Activated CD4-positive, alpha-beta T cell treated with anti-CD3 and anti-CD28 coated beads for 1 hour (primary cell): ENCODE measurements around the gene ABCG2.
"Not testable (repeated sequence)": the region's sequence is repeated elsewhere in the genome, so short reads cannot be mapped to it uniquely, and the experiment has no call there.

ENCODE experiments used
- DNase-seq: peaks from one replicate; pipeline ENCODE4 v3.0.0-alpha.2; 2020

The ABCG2 gene

GRCh38 chr4:88163336-88163735 is 4.9 kb upstream of the ABCG2 start:
- no peak for DNase-seq

DNA sequence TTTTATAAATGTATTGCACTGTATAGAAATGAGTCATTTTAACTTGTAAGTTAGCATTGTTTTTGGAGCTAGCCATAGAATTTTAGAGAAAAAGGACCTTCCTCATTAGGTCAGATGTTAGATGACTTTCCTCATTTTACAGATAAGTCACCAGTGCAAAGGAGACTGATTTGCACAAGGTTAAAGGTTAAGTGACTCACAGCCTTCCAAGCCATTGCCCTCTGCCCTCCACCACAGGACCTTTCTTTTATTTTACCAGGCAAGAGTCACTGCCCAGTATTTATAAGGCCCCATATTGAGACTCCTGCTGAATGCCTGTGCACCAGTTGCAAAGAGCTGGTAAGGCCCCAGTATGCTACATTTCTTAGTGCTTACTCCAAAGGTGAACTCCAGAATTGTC is 4.2 kb upstream of the ABCG2 start:
- DNase-seq: no peak

DNA sequence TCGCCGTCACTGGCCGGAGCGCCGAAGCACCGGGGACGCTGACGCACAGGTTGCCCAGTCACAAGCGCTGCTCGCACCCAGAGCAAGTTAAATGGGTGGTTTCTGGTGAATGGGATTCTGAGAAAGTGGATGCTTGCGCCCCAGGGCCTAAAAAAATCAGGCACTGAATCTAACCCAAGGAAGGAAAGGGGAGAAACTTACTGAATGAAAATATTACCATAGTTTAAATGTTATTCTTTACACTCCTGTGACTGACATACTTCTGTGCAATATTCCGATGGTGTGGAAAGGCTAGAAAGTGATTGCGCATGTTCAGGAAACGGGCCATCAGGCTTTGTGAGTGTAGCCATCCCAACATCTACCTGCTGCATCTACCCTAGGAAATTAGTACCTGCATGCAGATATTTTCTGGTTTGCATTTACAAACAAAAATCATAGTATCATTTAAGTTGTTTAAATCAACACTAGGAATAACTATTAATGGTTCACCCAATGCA is 838 bp upstream of the ABCG2 start:
- no peak for DNase-seq

DNA sequence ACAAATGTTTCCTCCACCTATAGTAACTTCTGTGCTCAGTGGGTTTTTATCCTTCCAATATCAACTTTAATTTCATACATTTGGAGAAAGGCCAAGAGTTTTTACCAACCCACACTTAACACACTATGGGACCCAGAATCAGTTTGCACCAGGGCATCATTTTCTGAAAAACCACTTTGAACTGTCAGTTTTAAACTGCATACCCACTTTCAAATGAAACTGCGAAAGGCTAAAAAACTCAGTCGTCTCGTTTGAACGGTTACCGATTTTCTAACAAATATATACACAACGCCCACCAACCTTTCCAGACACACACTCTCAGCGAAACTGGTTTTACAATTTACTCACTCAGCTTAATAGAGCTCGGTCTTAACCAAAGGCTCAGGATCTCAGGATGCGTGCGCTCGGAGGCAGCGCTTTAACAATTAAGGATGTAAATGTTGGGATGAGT is 376 bp downstream of the ABCG2 start:
- DNase-seq: no peak

DNA sequence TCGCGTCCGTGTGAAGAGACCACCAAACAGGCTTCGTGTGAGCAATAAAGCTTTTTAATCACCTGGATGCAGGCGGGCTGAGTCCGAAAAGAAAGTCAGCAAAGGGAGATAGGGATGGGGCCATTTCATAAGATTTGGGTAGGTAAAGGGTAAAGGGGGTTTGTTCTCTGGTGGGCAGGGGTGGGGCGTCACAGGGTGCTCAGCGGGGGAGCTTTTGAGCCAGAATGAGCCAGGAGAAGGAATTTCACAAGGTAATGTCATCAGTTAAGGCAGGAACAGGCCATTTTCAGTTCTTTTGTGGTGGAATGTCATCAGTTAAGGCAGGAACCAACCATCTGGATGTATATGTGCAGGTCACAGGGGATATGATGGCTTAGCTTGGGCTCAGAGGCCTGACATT is 6.1 kb downstream of the ABCG2 start:
- DNase-seq: not testable (repeated sequence)

DNA sequence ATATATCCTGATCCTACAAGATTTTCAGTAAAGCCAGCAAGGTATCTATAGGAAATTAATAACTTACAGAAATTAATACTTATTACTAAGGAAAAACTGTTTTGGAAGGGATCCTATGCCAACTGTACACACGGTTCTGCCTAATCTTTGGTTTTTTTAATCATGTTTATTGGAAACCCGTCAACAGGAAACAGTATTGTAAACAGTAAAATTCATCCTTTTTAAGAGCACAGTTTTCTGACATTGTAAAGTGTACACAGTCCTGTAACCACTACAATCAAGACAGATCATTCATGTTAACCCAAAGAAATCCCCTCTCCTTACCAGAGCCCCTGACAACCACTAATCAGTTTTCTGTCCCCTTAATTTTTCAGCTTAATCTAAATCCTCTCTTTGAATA is 9.9 kb downstream of the ABCG2 start:
- no peak for DNase-seq

GRCh38 chr4:88147799-88148217 is 10.6 kb downstream of the ABCG2 start:
- DNase-seq: no peak

- no peak for DNase-seq
These were observed 11.5 kb downstream of the ABCG2 start for GRCh38 chr4:88146891-88147290.

GRCh38 chr4:88144866-88145300 is 13.6 kb downstream of the ABCG2 start:
- no peak for DNase-seq

DNA sequence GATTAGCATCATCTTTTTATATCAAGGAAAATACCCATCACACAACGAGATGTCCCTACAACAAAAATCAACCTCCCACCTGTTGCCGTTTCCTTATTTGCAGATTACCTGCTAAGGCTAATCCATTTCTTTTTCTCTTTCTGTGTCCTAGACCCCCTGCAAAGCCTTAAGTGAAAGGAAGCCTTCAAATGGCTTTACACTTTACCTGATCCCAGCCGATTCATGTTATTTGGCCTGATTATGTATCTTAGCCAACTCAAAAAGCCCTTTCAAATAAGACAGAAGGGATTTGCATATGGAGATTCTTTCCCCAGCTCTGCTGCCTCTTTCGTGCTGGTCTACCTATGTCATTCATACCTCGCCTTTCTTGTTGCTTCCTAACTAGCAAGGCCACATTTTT is 14.4 kb downstream of the ABCG2 start:
- no peak for DNase-seq

DNA sequence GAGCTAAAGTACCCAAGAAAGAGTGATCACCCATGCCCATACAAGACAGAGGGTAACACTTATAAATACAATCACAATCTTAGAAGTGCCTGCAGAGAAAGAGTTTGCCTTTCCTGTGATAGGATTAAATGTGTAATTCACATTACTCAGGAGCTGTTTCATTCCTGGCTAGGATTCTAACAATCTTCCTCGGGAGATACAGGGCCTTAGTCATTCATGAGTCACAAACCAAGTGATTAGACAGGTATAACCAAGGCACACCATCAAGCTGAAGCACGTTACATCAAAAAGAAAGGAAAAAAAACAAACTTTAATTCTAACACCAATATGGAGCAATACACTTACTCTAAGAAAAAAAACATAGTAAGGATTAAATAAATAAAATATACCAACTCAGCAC is 14.9 kb downstream of the ABCG2 start:
- no peak for DNase-seq

DNA sequence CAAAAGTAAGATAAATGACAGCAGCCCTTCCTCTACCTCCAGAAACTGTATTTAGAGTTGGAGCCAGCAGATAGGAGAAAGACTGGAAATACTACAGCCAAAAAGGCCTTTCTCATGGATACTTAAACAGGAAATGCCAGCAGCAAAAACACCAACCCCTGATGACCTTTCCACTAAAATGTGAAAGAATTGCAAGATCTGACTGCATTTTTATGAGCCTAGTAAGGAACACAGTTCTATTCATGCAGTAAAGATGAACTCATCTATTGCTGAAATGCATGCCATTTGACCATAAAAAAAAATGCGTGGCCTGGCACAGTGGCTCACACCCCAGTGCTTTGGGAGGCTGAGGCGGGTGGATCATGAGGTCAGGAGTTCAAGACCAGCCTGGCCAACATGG is 19.9 kb downstream of the ABCG2 start:
- DNase-seq: no peak

DNA sequence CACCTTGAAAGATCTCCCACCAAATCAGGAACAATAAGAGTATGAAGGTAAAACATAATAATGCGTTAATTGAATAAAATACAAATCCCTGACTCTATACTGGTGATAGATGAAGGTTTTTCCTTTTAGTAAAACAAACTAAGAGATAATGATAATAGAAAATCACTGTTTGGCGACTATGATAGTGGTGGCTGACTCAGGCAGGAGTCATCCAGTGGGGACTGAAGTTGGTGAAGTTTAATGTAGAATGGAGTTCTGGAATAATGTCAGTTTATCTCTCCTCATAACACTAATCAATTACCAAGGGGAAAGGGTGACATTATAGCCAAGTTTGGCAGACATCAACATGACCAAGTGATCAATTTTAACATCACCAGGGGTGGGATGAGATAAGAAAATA is 21.3 kb downstream of the ABCG2 start:
- no peak for DNase-seq

- DNase-seq: no peak
These were observed 22.2 kb downstream of the ABCG2 start for GRCh38 chr4:88136249-88136648.

DNA sequence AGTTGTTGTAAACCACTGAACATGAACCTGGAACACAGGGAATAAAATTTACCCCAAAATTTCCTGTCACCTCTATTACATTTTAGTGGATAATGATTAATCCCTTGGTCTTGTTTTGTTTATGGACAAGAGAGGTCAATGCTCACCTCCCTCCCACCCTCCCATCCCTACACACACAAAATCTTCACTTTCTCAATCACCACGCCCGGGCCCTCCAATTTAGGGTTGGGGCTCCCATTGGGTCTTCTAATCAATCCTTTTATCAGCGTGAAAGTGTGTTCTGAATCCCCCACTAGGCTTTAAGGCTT is 23.1 kb downstream of the ABCG2 start:
- no peak for DNase-seq

GRCh38 chr4:88134536-88135355 is 23.7 kb downstream of the ABCG2 start:
- DNase-seq: no peak

- DNase-seq: no peak
These were observed 24.3 kb downstream of the ABCG2 start for GRCh38 chr4:88134111-88134510.

- DNase-seq: no peak
These were observed 27.7 kb downstream of the ABCG2 start for GRCh38 chr4:88130544-88131305.

GRCh38 chr4:88130003-88130402 is 28.4 kb downstream of the ABCG2 start:
- no peak for DNase-seq

- not testable (repeated sequence) for DNase-seq
These were observed 36.2 kb downstream of the ABCG2 start for GRCh38 chr4:88122260-88122659.

- DNase-seq: no peak
These were observed 38.5 kb downstream of the ABCG2 start for GRCh38 chr4:88119943-88120342.

GRCh38 chr4:88115587-88115986 is 42.9 kb downstream of the ABCG2 start:
- no peak for DNase-seq

DNA sequence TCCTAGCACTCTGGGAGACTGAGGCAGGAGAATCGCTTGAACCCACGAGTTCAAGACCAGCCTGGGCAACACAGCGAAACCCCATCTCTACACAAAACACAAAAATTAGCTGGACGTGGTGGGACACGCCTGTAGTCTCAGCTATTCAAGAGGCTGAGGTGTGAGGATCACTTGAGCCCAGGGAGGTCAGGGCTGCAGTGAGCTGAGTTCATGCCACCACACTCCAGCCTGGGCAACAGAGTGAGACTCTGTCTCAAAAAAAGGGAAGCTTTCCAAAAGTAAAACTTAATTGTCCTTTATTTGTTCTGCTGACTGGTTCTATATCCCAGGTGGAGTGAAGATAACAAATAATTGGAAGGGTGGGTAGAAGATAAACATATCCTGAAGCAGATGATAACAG is 45.6 kb downstream of the ABCG2 start:
- DNase-seq: no peak

GRCh38 chr4:88110826-88111225 is 47.6 kb downstream of the ABCG2 start:
- DNase-seq: no peak
